ENCODE results near the gene LMOD1. TPM values are rescaled to one million over a fixed set of nuclear protein-coding genes. Genes with fewer than 3 reads are reported as not detected.

Gene LMOD1
- total RNA-seq, 1 donor from 2014 or later, result 0.41 TPM

- no peaks in the 10 kb centered on the region for H3K9me3 Mint-ChIP-seq (ENCODE audit: low read depth)
- H3K4me1 Mint-ChIP-seq (ENCODE audit: low read depth), result peaks cover 1% of the 10 kb centered on the region
- TF ChIP-seq CTCF (IDR thresholded peaks at IDR 0.05; ENCODE audit: unreplicated experiment), result no peak
- no peaks in the 10 kb centered on the region for H3K36me3 Mint-ChIP-seq (ENCODE audit: insufficient read depth)
- H3K27ac Mint-ChIP-seq, result no peak overlapping the region
- H3K4me3 Mint-ChIP-seq (ENCODE audit: low read depth), result no peak overlapping the region
- DNase-seq (ENCODE audit: low spot score, unreplicated experiment), result no peak
- peaks cover 4% of the 10 kb centered on the region for H3K27me3 Mint-ChIP-seq
Measured at GRCh38 chr1:201921952-201922558, 24.3 kb downstream of the LMOD1 start.

- Mint-ChIP-seq H3K4me3 (ENCODE audit: low read depth) (no peak overlapping the region), H3K27me3 (peaks cover 4% of the 10 kb centered on the region), H3K27ac (no peak overlapping the region), H3K9me3 (ENCODE audit: low read depth) (no peaks in the 10 kb centered on the region), H3K4me1 (ENCODE audit: low read depth) (no peaks in the 10 kb centered on the region), H3K36me3 (ENCODE audit: insufficient read depth) (no peaks in the 10 kb centered on the region)
- TF ChIP-seq CTCF (IDR thresholded peaks at IDR 0.05; ENCODE audit: unreplicated experiment), result no peak
- DNase-seq (ENCODE audit: low spot score, unreplicated experiment), result no peak
Measured at GRCh38 chr1:201918343-201918742, 28.0 kb downstream of the LMOD1 start.

- Mint-ChIP-seq H3K27me3 (peaks cover 4% of the 10 kb centered on the region), H3K4me3 (ENCODE audit: low read depth) (no peak overlapping the region), H3K36me3 (ENCODE audit: insufficient read depth) (no peaks in the 10 kb centered on the region), H3K9me3 (ENCODE audit: low read depth) (no peaks in the 10 kb centered on the region), H3K4me1 (ENCODE audit: low read depth) (no peaks in the 10 kb centered on the region), H3K27ac (no peak overlapping the region)
- no peak for TF ChIP-seq CTCF (IDR thresholded peaks at IDR 0.05; ENCODE audit: unreplicated experiment)
- no peak for DNase-seq (ENCODE audit: low spot score, unreplicated experiment)
Measured at GRCh38 chr1:201917362-201918033, 28.9 kb downstream of the LMOD1 start.

- no peak overlapping the region for H3K4me3 Mint-ChIP-seq (ENCODE audit: low read depth)
- no peaks in the 10 kb centered on the region for H3K4me1 Mint-ChIP-seq (ENCODE audit: low read depth)
- H3K9me3 Mint-ChIP-seq (ENCODE audit: low read depth), result no peaks in the 10 kb centered on the region
- no peak overlapping the region for H3K27ac Mint-ChIP-seq
- H3K36me3 Mint-ChIP-seq (ENCODE audit: insufficient read depth), result no peaks in the 10 kb centered on the region
- TF ChIP-seq CTCF (IDR thresholded peaks at IDR 0.05; ENCODE audit: unreplicated experiment), result no peak
- DNase-seq (ENCODE audit: low spot score, unreplicated experiment), result no peak
- H3K27me3 Mint-ChIP-seq, result peaks cover 4% of the 10 kb centered on the region
Measured at GRCh38 chr1:201916649-201917249, 29.6 kb downstream of the LMOD1 start.

- Mint-ChIP-seq H3K36me3 (ENCODE audit: insufficient read depth) (no peaks in the 10 kb centered on the region), H3K4me1 (ENCODE audit: low read depth) (no peaks in the 10 kb centered on the region), H3K4me3 (ENCODE audit: low read depth) (no peak overlapping the region), H3K9me3 (ENCODE audit: low read depth) (no peaks in the 10 kb centered on the region), H3K27me3 (peaks cover 4% of the 10 kb centered on the region), H3K27ac (no peak overlapping the region)
- no peak for TF ChIP-seq CTCF (IDR thresholded peaks at IDR 0.05; ENCODE audit: unreplicated experiment)
- no peak for DNase-seq (ENCODE audit: low spot score, unreplicated experiment)
Measured at GRCh38 chr1:201914456-201915235, 31.7 kb downstream of the LMOD1 start.
